Hematopoietic multipotent progenitor cell treated with erythropoietin and hydrocortisone succinate and interleukin-3 and kit ligand, for 4 days (in vitro differentiated cells): ENCODE measurements around the gene NFKB2.

Source experiments
- DNase-seq: peaks from one replicate; pipeline ENCODE4 v3.0.0-alpha.2; 2015

Gene NFKB2

DNA sequence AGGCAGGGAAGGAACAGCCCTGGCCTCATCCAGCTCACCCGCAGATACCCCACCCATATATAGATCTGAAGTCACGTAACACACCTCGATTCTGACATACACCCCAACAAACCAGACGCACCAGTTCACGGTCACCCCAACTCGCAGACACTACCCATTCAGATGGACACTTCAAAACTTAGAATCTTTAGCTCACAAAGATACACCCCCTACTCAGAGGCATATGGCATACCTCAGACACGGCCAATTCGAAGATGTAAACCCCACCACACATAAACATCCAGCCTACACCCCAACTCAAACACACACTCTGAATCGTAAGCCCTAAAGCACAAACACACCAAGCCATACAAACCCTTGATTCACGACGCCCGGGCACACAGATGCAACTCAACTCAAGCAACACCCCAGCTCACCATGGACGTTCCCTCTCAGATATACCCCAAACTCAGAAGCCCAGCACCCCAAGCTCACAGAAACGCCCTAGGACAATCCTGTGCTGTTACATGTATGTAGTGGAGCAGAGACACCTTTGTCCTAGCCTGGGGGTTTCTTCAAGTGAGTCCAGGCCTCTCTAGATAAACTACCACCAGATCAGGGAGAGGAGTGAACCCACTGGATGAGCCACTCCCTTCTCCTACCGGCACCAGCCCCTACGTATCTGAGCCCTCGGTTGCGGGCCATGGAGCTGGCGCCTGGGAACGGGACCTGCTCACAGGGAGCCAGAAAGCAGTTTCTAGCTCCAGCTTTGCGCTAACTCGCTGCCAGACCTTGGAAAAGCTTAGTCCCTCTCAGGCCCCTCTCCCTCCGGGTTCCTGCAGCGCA, 14.3 kb downstream of the NFKB2 start:
- DNase-seq, result no peak

DNA sequence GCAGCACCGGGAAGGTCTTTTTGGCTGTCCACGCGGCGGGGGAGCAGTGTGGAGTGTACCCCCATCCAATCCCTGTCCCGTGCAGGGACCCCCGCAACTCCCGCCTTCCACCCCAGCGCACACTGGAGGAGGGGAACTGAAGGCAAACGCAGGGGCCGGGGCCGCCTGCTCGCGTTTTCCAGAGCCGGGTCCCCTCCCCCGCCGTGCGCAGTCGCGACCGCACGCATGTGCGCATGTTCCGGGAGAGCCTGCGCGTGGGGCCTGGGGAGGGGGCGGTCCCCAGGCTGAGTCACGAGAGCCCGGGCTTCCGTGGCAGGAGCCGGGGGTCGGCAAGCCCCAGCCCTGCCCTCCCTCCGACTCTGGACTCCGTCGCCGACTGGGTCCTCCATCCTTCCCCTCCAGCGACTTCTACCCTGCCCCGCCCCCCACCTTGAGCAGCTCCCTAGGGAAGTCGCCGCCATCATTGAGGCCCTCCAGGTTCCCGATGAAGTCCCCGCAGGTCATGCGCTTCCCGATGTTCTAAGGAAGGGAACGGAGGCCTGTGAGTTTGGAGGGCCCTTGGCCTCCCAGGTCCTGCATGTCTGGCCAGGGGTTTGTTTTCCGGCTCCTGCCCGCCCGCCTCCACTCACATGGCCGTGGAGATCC, 15.0 kb downstream of the NFKB2 start:
- DNase-seq, result peak; percentile 35

DNA sequence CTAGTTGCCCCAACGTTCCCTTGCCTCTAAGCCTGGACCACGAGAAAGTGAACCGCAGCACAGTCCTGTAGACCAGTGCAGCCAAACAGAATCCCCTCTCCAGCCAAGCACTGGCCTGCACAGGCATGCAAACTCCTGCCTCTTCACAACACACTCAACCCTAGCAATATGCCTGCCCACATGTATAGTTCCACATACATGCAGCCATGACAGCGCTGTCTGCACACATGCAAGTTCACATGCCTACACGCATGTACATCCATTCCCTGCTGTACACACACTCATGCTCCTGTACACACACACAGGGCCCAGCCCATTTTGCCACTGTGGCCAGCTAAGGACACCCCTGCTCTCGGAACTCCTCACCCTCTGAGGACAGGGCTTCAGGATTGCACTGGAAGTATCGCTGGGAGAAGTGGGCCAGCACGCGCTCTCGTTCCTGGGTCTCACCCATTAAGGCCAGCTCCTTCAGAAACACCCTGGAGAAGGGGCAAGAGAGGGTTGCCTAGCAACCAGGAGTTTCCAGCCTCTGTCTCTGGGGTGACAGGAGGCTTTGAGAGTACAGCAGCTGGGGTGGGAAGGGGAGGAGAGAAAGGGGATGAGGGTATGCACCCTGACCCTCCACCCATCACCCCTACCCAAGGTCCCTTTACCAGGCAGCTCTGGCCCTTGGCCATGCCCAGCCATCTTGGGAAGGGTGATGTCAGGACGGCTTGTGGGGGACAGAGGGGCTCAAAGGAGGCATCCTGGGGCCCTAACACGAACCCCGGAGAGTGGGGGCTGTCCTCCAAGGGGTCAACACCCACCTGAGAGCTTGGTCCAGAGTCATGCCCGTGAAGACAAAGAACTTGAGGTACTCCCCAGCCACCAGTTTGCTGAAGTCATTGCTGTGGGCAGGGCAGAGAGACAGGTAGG, 16.1 kb downstream of the NFKB2 start:
- no peak for DNase-seq

DNA sequence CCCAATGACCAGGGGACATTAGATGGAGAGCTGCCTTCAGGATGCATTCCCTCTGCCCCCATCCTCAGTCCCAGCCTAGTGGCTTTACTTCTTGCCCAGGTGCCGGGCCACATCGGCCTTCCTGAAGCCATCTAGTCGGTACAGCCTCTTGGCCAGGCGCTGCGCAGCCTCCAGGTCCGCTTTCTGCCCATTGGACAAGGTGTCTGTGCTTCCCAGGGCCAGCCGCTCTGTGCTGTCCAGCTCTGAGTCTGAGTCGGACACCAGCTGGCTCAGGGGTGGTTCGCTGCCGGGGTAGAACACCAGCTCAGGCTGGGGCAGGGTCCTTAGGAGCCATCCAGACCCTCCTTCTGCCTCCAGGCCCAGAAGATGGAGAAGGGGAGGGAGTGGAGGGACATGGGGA, 16.8 kb downstream of the NFKB2 start:
- no peak for DNase-seq

DNA sequence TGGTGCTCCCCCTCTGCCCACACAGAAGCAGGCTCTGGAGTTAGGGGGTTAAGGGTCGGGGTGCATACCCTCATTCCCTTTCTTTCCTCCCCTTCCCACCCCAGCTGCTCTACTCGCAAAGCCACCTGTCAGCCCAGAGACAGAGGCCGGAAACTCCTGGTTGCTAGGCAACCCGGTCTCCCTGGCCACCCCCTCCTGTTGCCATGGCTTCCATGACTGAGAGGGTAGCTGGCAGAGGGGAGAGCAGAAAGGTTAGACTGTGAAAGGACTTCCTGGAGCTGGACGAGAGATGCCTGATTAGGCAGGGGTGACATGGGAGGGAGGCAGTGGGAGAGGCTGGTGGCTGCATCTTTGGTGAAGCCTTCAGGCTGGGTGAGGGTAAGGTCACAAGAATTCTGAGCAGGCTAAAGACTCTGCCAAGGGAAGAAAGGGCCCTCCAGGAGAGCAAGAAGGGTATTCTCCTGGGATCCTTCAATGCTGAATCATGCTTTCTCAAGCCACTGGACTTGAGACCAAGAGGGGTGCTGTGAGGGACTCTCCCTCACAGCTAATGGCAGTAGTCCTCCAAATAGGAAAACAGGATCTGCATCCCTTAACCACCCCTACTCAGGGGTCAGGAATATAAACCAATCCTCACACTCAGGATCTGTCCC, 17.7 kb downstream of the NFKB2 start:
- DNase-seq, result peak; percentile 29

DNA sequence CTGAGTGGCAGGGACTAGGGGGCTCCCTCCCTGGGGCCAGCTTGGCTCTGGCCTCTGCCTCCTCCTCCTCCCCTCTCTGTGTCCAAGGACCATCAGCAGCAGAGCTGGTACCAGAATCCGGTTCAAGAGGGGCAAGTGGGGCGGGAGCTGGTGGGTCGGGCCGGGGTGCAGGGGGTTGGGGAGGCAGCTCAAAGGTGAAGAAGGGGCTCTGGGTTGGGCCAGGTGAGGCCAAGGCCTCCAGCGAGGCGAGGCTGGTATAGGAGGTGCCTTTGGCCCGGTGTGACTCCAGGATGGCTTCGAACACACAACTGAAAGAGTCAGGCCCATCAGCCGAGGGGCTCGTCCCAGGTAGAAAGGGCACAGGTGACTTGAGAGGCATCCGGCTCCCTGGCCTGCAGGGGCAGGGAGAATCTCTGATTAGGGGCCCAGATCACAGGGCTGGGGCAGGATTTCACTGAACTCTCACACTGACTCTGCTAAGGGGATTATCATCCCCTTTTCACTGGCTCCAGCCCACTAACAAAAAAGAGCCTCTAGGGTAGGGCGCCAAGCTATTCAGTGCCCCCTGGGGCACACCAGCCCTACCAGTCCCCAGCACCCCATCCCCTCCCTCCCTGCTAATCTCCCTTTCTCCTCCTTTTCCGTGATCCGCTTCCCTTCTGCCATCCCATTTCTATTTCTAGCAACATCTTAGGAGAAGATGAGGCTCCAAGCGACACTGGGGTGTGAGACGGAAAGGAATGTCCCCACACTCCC, 18.5 kb downstream of the NFKB2 start:
- no peak for DNase-seq

DNA sequence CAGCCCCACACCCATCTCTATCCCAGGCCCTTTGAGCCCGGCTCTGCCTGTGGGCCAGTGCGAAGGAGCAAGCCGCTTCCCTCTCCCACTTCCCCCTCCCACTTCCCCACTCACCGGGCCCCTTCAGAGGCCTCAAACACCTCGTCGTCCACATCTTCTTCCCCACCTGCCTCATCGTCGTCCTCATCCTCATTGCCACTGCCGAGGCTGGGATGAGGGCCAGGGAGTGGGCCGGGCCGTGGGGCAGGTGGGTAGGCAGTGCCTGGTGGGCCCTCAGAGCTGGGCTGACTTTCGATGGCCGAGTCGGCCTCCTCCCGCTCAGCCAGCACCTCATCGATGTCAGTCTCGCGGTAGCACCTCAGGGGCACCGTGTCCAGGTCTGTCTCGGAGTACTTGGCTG, 19.2 kb downstream of the NFKB2 start:
- DNase-seq, result no peak

DNA sequence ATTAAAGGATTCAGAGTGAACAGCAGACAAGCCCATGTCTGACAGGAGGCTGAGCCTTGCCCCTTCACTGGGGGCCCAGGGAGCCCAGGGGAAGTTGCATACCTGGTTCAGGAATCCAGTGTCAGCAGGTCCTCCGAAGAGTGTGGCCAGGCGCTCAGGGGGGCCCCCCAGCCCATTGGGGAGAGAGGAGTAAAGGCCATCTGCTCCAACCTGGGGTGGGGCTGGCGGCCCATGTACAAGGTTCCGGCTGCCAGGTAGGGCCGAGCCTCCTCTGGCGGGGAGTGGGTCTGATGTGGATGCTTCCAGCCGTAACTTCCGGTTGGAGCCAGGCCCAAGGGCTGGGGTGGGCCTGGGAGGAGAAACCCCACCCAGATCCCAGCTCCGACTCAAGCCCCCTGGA, 20.8 kb downstream of the NFKB2 start:
- DNase-seq, result no peak

DNA sequence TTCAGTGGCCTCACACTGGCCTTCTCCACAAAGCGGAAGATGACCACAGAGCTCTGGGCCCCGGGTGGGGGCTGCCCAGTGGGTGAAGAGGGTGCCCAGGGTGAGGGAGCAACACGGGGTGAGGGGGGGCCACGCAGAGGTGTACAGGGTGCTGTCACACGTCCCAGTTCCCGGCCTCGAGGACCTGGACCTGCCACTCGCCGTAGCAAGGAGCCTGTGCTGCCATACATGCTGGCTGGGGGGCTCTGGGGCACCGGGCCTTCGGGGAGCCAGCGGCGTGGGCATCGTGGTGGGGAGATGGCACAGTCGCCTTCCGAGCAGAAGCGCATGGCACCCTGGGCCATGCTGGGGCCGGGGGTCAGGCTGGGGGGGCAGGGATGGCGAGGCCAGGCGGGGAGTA, 21.2 kb downstream of the NFKB2 start:
- DNase-seq, result no peak

DNA sequence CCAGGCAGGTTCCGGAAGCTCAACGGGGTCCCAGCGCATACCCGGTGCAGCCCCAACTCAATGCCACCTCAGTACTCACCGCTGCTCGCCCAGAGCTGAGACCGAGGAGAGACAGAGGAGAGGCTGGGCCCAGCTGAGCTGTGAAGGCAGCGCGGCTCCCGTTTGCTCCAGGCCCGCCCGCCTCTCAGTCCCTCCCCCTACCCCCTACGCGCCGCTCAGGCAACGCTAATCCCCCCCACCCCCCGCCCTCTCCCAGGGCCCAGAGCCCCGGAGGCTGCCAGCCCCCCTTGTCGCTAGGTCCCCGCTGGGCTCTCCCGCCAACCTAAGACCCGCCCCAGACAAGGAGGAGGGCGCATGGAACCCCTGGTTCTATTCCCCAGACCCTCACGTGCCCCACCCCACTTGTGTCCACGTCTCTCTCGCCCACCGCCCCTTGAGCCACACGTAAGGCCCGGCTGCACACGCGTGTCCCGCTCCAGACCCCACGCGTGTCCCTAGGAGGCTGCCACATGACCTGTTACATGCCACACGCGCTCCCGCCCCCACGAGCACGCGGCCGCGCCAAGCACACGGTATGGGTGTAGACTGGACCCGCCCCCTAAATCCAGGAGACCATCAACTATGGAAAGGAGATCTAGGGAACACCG, 23.2 kb downstream of the NFKB2 start, which contains the start of gene PSD:
Gene PSD (minus strand): TSS at position 164 of the 647 bp plus-strand sequence. CDS start 1,747 bp downstream, outside the sequence.
- DNase-seq, result no peak

DNA sequence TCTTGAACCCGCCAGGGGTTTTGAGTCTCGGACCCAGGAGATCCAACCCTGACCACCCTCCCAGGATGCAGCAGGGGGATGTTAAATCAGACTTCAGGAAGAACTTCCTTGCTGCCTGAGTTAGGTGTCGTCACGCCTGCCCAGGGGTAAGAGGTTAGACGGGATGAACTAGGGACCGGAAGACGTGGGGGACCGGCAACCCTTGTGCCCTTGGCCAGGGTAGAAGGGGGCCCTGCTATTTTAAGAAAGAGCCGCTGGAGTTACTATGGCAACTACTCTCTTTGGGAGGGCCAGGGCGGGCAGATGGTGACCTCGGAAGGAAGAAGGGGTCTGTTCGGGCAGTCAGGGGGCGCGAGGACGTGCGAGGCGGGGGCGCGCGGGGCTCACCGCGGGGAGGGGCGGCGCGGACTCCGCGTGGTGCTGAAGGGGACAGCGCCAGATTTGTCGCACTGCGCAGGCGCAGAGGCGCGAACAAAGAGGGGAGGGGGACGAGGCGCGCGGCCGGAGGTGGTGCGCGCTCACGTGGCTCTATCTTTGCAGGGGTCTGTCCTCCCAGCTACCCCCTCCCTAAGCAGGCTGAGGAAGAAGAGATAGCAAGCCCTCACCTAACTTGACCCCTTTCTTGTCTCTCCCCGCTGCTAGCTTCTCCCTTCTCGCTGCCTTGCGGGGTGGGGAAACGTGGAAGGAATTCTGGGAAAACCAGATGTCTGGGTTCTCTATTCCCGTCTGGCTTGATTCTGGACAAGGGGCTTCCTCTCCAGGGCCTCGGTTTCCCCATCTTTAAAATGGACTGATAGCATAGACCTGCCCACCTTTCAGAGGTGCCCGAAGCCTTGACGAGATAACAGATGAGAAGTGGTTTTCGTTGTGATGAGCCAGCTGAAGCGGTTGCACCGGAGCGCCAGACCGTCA, 24.0 kb downstream of the NFKB2 start:
- DNase-seq, result peak; percentile 77

DNA sequence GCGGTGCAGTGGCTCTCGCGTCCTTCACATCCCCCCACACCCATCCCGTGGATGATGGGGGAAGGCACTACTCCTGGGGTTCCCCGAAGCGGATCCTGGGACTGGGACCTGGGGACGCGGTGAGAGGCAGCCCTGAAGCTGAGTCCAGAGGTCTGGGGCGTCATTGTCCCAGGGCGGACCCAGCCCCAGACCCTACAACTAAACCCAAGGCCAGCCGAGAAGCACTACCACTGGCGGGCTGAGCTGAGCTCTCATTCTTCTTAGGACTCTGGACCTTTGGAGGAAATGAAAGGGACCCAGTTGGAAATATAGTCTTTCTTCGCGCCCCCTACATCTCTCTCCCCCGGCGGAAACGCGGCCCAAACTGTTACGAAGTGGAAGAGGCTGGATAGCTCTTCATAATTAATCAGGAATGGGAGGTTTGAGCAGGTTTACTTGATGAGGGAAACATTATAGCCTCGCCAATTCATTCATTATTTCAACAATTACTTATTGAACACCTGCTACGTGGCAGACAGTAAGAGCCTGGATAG, 24.7 kb downstream of the NFKB2 start:
- no peak for DNase-seq

DNA sequence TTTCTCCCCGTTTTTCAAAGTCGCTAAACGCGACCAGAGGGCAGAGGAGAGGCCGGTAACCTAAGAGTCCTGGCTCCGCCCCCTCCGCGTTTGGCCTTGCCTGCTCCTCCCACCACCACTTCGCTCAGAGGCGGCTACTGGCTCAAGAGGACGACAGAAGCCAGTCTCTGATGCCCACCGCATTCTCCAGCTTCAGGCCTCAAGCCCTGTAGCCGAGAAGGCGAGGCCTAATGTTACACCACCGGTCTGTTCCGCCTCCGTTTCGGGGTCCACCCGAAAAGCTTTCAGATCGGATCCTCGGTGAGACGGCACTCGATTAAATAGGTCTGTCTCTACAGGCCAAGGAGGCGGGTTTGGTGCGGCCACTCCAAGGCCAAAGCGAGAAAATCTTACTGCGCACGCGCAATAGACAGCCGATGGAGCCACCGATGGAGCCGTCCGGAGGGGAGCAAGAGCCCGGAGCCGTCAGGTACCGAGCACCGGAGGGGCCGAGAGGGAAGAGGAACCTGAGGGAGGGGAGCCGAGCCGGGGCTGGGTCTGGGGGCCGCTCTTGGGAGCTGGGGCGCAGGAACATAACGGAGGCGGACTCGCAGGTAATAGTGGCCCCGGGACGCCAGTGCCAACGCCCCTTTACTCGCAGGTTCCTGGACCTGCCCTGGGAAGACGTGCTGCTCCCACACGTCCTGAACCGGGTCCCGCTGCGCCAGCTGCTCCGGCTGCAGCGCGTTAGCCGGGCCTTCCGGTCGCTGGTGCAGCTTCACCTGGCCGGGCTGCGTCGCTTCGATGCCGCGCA, 25.4 kb downstream of the NFKB2 start, which contains the start of gene FBXL15:
Gene FBXL15 (plus strand): TSS at position 123 of the 793 bp plus-strand sequence. CDS start 294 bp downstream, at position 417.
- peak; percentile 99 for DNase-seq

DNA sequence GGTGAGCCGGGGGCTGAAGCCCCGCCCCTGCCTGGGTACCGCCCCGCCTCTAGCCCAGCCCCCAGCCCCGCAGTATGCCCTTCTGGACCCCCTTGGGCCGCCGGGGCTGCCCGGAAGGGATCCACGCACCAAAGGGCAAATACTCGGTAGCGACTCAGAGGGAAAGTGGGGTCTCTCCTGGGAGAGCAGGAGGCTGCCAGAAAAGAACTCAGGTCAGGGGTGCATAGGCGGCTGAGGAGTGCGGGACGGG, 25.9 kb downstream of the NFKB2 start:
- DNase-seq, result no peak

DNA sequence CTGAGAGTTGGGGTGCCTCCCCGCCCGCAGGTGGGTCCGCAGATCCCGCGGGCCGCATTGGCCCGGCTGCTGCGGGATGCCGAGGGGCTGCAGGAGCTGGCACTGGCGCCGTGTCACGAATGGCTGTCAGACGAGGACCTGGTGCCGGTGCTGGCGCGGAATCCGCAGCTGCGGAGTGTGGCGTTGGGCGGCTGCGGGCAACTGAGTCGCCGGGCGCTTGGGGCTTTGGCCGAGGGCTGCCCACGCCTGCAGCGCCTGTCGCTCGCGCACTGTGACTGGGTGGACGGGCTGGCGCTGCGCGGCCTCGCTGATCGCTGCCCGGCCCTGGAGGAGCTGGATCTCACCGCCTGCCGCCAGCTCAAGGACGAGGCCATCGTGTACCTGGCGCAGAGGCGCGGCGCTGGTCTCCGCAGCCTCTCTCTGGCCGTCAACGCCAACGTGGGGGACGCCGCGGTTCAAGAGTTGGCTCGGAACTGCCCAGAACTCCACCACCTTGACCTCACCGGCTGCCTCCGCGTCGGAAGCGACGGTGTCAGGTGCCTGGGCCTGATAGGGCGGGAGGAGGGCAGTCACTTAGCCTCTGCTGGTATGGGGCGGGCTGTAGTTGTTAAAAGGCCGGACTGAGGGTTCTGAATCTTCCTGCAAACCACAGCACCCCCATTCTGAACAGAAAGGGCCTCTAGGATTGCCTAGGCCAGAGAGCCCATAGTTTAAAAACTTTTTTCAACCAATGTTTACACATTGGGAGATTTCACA, 26.4 kb downstream of the NFKB2 start:
- peak; percentile 81 for DNase-seq

DNA sequence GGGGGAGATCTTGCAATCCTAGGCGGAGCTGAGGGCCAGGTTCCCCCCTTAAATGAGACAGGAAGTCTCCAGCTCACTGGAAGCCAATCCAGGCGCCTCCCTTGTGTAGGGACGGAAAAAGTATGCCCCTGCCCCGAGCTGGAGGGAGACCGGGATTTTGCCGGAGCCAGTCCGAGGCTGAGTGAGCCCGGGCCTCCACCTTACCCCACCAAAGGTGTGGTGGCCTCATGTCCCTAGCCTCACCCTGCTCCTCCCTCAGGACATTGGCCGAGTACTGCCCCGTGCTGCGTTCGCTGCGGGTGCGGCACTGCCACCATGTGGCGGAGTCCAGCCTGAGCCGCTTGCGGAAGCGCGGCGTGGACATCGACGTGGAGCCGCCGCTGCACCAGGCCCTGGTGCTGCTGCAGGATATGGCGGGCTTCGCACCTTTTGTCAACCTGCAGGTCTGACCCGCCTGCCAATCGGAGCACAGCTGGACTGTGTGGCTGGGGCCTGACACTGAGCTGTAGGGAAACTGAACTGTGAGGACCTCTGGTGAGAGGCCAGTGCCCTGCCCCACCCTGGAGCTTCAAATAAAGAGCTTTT, 27.1 kb downstream of the NFKB2 start:
- DNase-seq, result peak; percentile 89

DNA sequence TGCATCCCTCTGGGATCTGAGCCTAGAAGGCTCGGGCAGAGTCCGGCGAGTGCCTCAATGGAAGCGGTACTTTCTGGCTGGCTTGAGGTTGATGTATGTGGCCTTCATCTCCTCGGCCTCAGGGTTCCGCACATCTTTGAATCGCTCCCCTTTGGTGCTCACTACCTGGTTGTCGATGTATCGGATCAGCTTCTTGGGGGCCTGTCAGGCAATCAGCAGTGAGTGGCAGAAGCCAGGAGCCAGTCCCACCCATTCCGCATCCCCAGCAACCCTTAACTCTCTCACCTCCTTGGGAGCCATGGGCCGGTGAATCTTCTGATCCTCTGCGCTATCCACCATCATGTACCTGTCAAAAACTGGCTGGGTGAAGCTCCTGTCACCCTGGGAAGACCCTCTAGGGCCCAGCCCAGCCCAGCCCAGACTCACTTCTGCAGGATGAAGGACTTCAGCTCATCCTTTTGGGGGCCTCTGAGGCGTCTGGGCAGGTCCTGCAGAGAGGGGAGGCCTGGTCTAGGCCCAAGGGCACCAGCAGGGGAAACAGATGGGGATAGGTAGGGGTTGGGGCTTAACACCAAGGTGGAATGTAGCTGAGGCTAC, 28.0 kb downstream of the NFKB2 start:
- no peak for DNase-seq

DNA sequence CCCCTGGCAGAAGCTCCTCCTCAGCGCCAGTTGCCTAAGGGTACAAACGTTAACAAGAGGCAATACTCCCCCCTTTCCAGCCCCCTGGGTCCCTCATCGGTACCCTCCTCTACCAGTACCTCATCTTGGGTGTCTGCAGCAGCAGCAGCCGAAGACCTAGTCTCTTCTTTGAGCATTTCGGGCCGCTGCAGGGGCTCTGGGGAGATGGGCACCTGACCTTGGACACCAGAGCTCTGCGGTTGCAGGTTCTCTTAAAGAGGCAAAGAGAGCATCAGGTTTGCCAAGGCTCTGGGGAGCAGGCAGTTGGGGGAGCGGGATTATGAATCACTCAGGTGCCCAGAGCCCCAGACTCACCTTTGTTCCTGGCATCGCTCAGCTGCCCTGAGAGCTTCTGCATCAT, 28.6 kb downstream of the NFKB2 start:
- DNase-seq, result no peak
